Measurements from ENCODE around the gene SLC52A1.
"Not testable (repeated sequence)": the region's sequence is repeated elsewhere in the genome, so short reads cannot be mapped to it uniquely, and the experiment has no call there.

SLC52A1 gene

GRCh38 chr17:5035315-5035714, at the start of gene SLC52A1:
TSS of gene SLC52A1 (minus strand) at chr17:5035426. CDS start at chr17:5034606, 820 bp downstream.
- no peak for DNase-seq

- DNase-seq = no peak
These were observed 45.4 kb upstream of the SLC52A1 start for GRCh38 chr17:5080591-5080990.

DNA sequence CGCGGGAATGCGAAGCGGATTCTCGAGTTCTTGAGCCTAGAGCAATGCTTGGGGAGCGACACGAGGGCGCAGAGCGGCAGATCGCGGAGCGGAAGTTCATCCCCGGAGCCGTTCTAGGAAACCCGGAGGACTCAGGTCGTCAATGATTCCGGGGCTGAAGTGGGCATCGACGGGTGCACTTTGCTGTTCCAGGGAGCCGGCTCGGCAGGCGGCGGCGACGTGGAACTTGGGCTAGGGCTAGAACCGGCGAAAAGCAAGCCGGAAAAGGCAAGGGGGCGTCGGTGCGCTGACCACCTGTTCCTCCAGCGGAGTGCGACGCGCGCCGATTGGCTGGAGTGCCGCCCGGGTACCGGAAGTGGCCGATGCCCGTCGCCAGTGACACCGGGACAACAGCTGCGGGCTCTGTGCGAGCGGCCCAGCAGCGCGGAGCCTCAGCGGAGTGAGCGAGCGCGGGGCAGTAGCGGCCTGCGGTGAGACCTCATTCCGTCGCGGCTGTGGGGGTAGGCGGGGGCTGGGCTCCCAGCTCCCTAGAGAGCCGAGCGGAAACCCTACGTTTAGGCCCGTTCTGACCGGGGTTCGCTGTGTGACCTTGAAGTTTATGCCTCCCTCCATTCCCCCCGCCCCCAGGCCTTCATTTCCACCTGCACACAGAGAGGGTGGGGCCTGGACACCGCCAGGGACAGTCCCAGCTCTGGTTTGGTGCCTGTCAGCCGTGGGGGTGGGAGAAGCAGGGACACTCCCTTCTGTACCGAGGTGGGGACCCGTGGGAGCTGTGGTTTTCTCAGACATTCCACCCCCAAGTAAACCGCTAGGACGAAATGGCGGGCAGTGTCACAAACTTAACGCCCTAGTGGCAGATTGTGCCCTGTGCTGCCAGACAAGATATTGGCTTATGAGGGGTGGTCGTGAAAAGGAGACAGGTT, 43.1 kb upstream of the SLC52A1 start, which contains the start of gene ZFP3:
TSS of gene ZFP3 (plus strand) at position 362 of the 923 bp plus-strand sequence. CDS start 13,038 bp downstream, outside the sequence.
- no peak for DNase-seq

DNA sequence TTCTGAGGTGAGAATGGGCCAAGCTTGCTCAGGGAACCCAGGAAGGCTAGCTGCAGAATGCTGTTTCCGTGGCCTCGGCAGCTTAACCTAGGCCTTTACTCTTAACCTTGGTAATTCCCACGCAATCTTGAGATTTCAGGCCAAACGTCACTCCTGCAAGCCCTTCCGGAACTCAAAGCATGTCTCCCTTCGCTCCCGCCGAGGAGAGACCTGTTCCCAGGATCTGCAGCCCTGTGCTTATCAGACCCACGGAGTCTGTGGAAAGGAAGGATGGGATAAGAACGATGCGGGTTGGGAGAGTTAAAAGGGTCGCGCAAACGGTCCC, 42.5 kb upstream of the SLC52A1 start:
- DNase-seq = no peak

DNA sequence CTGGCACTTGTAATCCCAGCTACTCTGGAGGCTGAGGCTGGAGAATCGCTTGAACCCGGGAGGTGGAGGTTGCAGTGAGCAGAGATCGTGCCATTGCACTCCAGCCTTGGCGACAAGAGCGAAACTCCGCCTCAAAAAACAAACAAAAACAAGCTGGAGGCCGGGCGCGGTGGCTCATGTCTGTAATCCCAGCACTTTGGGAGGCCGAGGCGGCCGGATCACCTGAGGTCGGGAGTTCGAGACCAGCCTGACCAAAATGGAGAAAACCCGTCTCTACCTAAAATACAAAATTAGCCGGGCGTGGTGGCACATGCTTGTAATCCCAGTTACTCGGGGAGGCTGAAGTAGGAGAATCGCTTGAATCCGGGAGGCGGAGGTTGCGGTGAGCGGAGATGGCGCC, 42.0 kb upstream of the SLC52A1 start:
- not testable (repeated sequence) for DNase-seq

- not testable (repeated sequence) for DNase-seq
These were observed 40.2 kb upstream of the SLC52A1 start for GRCh38 chr17:5075472-5075871.

- no peak for DNase-seq
These were observed 34.5 kb upstream of the SLC52A1 start for GRCh38 chr17:5069724-5070123.

DNA sequence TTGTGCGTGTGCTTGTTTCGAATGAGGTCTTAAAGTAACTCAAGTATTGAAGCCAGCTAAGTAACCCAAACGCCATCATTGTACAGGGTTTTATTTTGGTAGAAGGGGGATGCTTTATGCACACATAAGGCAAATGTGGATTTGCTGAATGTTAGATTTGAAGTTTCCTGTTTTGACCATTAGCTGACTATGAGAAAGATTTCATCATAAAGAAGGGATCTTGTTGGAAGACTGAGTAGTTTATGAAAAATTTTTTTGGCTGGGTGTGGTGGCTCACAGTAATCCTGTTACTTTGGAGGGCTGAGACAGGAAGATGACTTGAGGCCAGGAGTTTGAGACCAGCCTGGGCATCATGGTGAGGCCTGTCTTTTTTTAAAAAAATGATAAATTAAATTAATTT, 33.0 kb upstream of the SLC52A1 start:
- DNase-seq = no peak

DNA sequence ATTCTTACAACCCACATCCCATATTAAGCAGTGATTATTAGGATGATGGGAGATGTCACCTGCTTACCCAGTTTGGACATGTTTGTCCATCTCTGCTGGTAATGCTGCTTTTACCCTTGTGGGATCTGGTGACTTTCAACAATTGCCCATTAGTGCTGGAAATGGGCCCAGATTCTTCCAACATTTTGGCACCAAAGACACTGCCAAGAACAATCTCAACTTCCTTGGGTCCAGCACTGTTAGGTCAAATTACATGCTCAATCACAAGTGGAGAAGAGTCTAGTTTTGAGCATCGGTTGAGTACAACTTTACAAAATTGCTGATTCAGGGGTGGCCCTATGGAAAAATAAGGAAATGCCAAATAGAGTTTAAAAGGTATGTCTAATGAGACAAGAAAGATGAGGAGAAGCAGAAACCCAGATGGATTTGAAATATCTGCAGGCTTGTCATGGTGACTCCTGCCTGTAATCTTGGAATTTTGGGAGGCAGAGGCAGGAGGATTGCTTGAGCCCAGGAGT, 30.1 kb upstream of the SLC52A1 start:
- no peak for DNase-seq

DNA sequence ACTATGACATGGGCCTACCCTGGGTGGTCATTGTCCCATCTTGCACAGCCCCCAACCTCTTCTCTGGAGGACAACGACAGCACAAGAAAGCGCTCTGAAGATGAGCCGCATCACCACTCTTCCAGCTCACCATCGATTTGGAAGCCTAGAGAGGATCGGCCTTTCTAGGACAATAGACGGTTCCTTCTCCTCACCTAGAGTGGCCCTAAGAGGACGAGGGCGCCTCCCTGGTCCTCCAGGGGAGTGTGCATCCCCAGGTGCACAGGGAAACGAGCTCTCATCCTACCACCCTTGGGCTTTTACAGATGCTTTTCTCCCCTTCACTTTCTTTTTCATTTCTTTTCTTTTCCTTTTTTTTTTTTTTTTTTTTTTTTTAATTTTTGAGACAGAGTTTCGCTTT, 20.3 kb upstream of the SLC52A1 start:
- no peak for DNase-seq

GRCh38 chr17:5050278-5050677, 15.1 kb upstream of the SLC52A1 start:
- DNase-seq = peak; percentile 17

- DNase-seq = no peak
These were observed 14.2 kb upstream of the SLC52A1 start for GRCh38 chr17:5049314-5049841.

- no peak for DNase-seq
These were observed 12.2 kb upstream of the SLC52A1 start for GRCh38 chr17:5047446-5047845.

GRCh38 chr17:5045496-5045895, 10.3 kb upstream of the SLC52A1 start:
- no peak for DNase-seq

DNA sequence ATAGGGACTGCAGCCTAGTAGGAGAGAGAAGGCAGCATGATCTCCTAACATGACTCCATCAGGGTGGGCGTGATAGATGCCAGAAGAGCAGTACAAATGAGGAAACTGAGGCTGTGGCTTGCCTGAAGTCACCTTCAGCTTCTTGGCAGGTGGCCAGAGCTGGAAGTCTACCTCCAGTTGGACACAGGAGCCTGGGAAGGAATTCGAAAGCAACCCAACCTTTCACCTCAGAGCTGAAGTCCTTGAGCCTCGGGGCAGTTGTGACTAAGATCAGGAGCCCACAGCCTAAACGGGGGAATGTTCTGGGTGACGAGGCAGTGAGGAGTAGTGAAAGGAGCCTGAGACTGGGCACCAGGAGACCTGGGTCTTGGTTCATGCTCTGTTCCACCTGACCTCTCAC, 9.4 kb upstream of the SLC52A1 start:
- no peak for DNase-seq

DNA sequence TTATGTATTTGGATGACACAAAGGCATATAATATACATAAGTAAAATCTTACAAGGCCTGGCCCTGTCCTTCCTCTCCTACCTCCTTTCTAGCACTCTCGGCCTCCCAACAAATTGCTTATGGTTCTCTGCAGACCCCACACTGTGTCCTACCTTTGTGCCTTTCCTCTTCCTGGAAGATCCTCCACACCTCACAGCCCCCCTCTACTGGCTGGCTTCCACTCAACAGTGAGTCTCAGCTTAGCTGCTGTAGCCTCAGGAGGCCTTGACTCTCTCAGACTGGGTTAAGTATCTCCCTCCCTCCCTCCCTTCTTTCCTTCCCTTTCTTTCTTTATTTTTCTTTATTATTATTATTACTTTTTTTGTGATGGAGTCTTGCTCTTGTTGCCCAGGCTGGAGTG, 8.3 kb upstream of the SLC52A1 start:
- DNase-seq = no peak

DNA sequence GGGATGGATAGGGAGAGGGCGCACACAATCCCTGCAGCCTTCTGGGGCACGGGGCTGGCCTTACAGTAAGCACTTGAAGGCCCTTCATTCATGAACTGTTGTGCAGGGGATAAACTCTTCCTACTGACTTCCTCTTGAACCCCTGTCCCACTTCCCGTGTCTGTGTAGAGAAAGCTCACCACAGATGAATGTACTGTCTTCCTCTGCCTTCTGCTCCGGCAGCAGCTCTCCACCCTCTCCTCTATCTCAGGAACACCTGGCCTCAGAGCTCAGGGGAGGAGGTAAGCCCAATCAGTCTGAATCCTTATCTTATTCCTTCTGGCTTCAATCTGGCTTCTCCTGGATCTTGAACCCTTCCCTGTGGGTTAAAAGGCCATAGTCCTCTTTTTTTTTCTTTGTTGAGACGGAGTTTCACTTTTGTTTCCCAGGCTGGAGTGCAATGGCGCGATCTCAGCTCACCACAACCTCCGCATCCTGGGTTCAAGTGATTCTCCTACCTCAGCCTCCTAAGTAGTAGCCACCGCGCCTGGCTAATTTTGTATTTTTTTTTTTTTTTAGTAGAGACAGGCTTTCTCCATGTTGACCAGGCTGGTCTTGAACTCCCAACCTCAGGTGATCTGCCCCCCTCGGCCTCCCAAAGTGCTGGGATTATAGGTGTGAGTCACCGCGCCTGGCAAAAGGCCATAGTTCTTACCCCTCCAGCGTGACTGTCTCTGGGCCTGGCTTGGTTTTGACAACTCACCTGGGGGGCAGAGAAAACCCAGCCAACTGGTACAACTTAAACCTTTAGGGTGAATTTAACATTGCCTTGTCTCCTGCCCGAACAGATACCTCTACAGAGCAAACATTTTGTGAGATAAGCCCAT, 7.2 kb upstream of the SLC52A1 start:
- DNase-seq = no peak

DNA sequence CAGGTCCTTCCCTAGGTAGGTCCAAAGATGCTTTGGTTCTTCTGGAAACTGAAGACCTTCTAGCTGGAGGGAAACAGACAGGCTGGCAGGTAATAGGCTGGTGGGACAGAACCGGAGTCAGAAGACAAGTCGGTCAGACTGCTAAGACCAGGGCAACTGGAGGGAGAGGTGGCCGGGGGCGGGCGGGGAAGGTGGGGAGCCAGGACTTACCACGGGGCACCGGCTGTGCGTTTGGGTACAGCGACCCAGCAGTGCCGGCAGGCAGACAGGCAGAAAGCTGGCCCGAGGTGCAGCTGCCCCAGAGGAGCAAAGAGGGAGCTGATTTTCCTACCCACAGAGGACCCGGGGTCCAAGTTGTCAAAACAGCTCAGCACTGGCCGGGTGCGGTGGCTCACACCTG, 575 bp downstream of the SLC52A1 start:
- no peak for DNase-seq

GRCh38 chr17:5034063-5034462, 1.2 kb downstream of the SLC52A1 start:
- DNase-seq = no peak

DNA sequence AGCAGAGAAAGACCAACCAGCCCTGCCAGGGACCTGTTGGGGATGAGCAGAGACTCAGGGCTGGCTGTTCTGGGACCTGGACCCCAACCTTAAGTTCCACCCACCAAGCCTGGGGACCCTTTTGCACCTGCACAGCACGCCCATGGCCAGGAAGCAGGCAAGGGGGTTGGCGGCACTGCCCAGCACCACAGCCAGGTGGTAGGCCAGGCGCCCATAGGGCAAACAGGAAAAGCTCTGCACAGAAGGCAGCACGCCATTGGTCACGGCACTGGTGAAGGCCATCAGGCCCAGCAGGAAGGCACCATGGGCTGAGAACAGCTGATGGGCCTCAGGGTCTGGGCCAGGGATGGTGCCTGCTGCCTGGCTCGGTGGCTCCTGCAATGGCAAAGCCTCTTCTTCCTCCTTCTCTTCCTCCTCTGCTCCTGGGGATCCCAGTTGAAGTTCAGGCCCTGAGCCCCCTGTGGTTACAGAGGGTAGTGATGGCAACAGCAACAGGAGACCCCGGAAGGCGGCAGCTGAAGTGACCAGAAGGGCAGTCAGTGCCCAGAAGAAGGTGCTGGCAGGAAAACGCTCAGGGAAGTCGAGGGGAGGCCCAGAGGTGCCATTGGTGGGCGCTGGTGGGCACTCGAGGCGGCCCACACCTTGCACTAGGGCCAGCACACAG, 1.7 kb downstream of the SLC52A1 start:
- DNase-seq = no peak

GRCh38 chr17:5032865-5033264, 2.4 kb downstream of the SLC52A1 start:
- no peak for DNase-seq

GRCh38 chr17:5031365-5032082, 3.7 kb downstream of the SLC52A1 start:
- peak; percentile 61 for DNase-seq

All from HCEC 1CT (cell line).